ENCODE measurements around the gene COL23A1. TPM values are rescaled to one million over a fixed set of nuclear protein-coding genes. Genes with fewer than 3 reads are reported as not detected.

COL23A1 gene
- polyA plus RNA-seq, 1 donor (not counting 4 experiments of a cell fraction or from before 2014, with no cell fraction given) = not detected

DNA sequence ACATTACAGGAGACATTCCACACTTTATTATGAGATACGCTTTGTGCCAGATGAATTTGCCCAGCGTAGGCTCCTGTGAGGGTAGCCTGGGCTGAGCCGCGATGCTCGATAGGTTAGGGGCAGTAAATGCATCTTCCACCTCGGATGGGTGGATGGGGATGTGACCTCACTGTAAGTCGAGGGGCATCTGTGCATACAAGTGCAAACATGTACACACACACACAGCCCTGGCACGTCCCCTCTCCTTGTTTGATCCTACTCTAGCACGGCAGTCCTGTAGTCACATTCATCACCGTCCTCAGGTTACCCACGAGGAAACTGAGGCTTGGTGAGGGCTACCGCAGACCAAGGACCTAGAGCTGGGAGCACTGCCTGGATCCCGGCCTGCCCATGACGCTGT lies 166.8 kb downstream of the COL23A1 start:
- H4K20me1 ChIP-seq (ENCODE audit: control insufficient read depth, extremely low read depth, insufficient read depth, low read length) = no peaks in the 10 kb centered on the region
- dilution Hi-C loops (cut with MboI; ENCODE audit: extremely low pct_ligation_motif_present, low sequenced_read_pairs) = no loop called here
- no peaks in the 10 kb centered on the region for H3K9me3 ChIP-seq (ENCODE audit: control insufficient read depth, low read depth, low read length)
- DNase-seq (ENCODE audit: low read depth, low spot score) = no peak
- no peaks in the 10 kb centered on the region for H3K9me1 ChIP-seq (ENCODE audit: control insufficient read depth, extremely low read depth, insufficient read depth, low read length)
- H3K27me3 ChIP-seq (ENCODE audit: control insufficient read depth, extremely low read depth, insufficient read depth, low read length) = no peaks in the 10 kb centered on the region
- no peak for FAIRE-seq
- no peaks in the 10 kb centered on the region for H3K4me1 ChIP-seq (ENCODE audit: control insufficient read depth, extremely low read depth, insufficient read depth, low read length)
- no peak overlapping the region for H3K4me3 ChIP-seq (ENCODE audit: control insufficient read depth in 2 of 3, extremely low read depth in 1 of 3, insufficient read depth in 2 of 3, low read depth in 1 of 3, low read length in 3 of 3)
- no peak overlapping the region for H3K9ac ChIP-seq (ENCODE audit: control insufficient read depth, extremely low read depth, insufficient read depth, low read length)
- TF ChIP-seq EZH2 (IDR thresholded peaks at IDR 0.05; ENCODE audit: low read length) = no peak
- TF ChIP-seq, protein P1, sequence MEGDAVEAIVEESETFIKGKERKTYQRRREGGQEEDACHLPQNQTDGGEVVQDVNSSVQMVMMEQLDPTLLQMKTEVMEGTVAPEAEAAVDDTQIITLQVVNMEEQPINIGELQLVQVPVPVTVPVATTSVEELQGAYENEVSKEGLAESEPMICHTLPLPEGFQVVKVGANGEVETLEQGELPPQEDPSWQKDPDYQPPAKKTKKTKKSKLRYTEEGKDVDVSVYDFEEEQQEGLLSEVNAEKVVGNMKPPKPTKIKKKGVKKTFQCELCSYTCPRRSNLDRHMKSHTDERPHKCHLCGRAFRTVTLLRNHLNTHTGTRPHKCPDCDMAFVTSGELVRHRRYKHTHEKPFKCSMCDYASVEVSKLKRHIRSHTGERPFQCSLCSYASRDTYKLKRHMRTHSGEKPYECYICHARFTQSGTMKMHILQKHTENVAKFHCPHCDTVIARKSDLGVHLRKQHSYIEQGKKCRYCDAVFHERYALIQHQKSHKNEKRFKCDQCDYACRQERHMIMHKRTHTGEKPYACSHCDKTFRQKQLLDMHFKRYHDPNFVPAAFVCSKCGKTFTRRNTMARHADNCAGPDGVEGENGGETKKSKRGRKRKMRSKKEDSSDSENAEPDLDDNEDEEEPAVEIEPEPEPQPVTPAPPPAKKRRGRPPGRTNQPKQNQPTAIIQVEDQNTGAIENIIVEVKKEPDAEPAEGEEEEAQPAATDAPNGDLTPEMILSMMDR (optimal IDR thresholded peaks at IDR 0.05 in 1 of 3, IDR thresholded peaks at IDR 0.05 in 1 of 3, conservative IDR thresholded peaks at IDR 0.05 in 1 of 3; ENCODE audit: extremely low read depth in 1 of 3, insufficient read depth in 2 of 3, low read length in 3 of 3) = no peak
- H2AFZ ChIP-seq (ENCODE audit: control insufficient read depth, low read length) = no peak overlapping the region
- H3K27ac ChIP-seq (ENCODE audit: control insufficient read depth, insufficient read depth, low read length) = no peak overlapping the region
- no peak overlapping the region for H3K4me2 ChIP-seq (ENCODE audit: control insufficient read depth, extremely low read depth, insufficient read depth, low read depth, low read length)
- no peaks in the 10 kb centered on the region for H3K79me2 ChIP-seq (ENCODE audit: control insufficient read depth, insufficient read depth, low read length)
- H3K36me3 ChIP-seq (ENCODE audit: control insufficient read depth in 2 of 2, extremely low read depth in 1 of 2, insufficient read depth in 2 of 2, low read length in 2 of 2) = no peaks in the 10 kb centered on the region

DNA sequence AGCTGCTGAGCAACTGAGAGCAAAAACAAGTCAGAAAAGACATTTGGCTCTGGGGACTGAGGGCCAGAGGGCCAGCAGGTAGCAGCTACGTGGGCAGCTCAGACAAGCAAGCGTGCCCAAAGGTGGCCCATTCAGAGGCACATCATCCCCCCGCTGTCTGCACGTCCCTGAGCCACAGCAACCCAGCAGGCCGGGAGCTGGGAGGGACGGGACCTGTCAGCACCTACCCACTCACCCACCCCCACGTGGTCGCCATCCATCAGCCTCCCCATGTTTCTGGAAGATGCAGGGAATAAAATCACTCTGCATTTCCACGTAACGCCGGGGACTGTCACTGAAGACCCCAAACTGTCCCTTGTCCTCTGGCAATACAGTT lies 167.8 kb downstream of the COL23A1 start:
- DNase-seq (ENCODE audit: low read depth, low spot score) = no peak
- no peaks in the 10 kb centered on the region for H3K36me3 ChIP-seq (ENCODE audit: control insufficient read depth in 2 of 2, extremely low read depth in 1 of 2, insufficient read depth in 2 of 2, low read length in 2 of 2)
- no peaks in the 10 kb centered on the region for H3K4me1 ChIP-seq (ENCODE audit: control insufficient read depth, extremely low read depth, insufficient read depth, low read length)
- no peak overlapping the region for H3K4me3 ChIP-seq (ENCODE audit: control insufficient read depth in 2 of 3, extremely low read depth in 1 of 3, insufficient read depth in 2 of 3, low read depth in 1 of 3, low read length in 3 of 3)
- TF ChIP-seq EZH2 (IDR thresholded peaks at IDR 0.05; ENCODE audit: low read length) = no peak
- no peak overlapping the region for H3K27ac ChIP-seq (ENCODE audit: control insufficient read depth, insufficient read depth, low read length)
- H3K4me2 ChIP-seq (ENCODE audit: control insufficient read depth, extremely low read depth, insufficient read depth, low read depth, low read length) = no peak overlapping the region
- H4K20me1 ChIP-seq (ENCODE audit: control insufficient read depth, extremely low read depth, insufficient read depth, low read length) = no peaks in the 10 kb centered on the region
- H3K27me3 ChIP-seq (ENCODE audit: control insufficient read depth, extremely low read depth, insufficient read depth, low read length) = no peaks in the 10 kb centered on the region
- dilution Hi-C loops (cut with MboI; ENCODE audit: extremely low pct_ligation_motif_present, low sequenced_read_pairs) = no loop called here
- H3K79me2 ChIP-seq (ENCODE audit: control insufficient read depth, insufficient read depth, low read length) = no peaks in the 10 kb centered on the region
- FAIRE-seq = no peak
- no peak overlapping the region for H3K9ac ChIP-seq (ENCODE audit: control insufficient read depth, extremely low read depth, insufficient read depth, low read length)
- no peaks in the 10 kb centered on the region for H3K9me3 ChIP-seq (ENCODE audit: control insufficient read depth, low read depth, low read length)
- H2AFZ ChIP-seq (ENCODE audit: control insufficient read depth, low read length) = no peak overlapping the region
- H3K9me1 ChIP-seq (ENCODE audit: control insufficient read depth, extremely low read depth, insufficient read depth, low read length) = no peaks in the 10 kb centered on the region

DNA sequence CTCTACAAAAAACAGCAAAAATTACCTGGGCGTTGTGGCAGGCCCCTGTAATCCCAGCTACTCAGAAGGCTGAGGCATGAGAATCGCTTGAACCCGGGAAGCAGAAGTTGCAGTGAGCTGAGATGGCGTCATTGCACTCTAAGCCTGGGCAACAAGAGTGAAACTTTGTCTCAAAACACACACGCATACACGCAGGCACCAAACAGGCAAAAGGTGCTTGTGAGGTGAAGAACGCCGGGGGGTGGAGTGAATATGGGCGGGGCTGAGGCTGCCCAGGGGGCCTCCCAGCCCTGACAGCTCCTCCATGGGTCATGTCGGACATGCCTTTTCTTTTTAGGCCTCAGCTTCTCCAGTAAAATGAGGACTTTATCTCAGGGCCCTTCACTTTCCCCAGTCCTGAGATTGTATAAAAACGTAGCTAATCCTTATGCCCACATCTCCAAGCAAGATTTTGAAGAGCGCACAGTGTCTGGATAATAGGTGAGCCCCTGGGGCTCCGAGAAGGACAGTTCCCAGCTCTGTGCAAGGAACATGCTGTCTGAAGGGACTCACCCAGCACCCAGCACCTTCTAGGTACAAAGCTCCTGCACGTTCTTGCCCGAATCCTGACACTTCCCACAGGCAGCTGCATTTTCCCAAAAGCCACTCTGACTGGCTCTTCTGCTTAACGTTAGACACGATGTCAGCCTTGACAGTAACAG lies 168.3 kb downstream of the COL23A1 start:
- H4K20me1 ChIP-seq (ENCODE audit: control insufficient read depth, extremely low read depth, insufficient read depth, low read length) = no peaks in the 10 kb centered on the region
- no peaks in the 10 kb centered on the region for H3K4me1 ChIP-seq (ENCODE audit: control insufficient read depth, extremely low read depth, insufficient read depth, low read length)
- no peak overlapping the region for H3K9ac ChIP-seq (ENCODE audit: control insufficient read depth, extremely low read depth, insufficient read depth, low read length)
- H3K9me1 ChIP-seq (ENCODE audit: control insufficient read depth, extremely low read depth, insufficient read depth, low read length) = no peaks in the 10 kb centered on the region
- TF ChIP-seq EZH2 (IDR thresholded peaks at IDR 0.05; ENCODE audit: low read length) = no peak
- TF ChIP-seq, protein P1 (optimal IDR thresholded peaks at IDR 0.05 in 1 of 3, IDR thresholded peaks at IDR 0.05 in 1 of 3, conservative IDR thresholded peaks at IDR 0.05 in 1 of 3; ENCODE audit: extremely low read depth in 1 of 3, insufficient read depth in 2 of 3, low read length in 3 of 3) = no peak
- FAIRE-seq = no peak
- H3K4me3 ChIP-seq (ENCODE audit: control insufficient read depth in 2 of 3, extremely low read depth in 1 of 3, insufficient read depth in 2 of 3, low read depth in 1 of 3, low read length in 3 of 3) = no peak overlapping the region
- no peaks in the 10 kb centered on the region for H3K27me3 ChIP-seq (ENCODE audit: control insufficient read depth, extremely low read depth, insufficient read depth, low read length)
- H3K27ac ChIP-seq (ENCODE audit: control insufficient read depth, insufficient read depth, low read length) = no peak overlapping the region
- H3K4me2 ChIP-seq (ENCODE audit: control insufficient read depth, extremely low read depth, insufficient read depth, low read depth, low read length) = no peak overlapping the region
- H2AFZ ChIP-seq (ENCODE audit: control insufficient read depth, low read length) = no peak overlapping the region
- H3K36me3 ChIP-seq (ENCODE audit: control insufficient read depth in 2 of 2, extremely low read depth in 1 of 2, insufficient read depth in 2 of 2, low read length in 2 of 2) = no peaks in the 10 kb centered on the region
- H3K79me2 ChIP-seq (ENCODE audit: control insufficient read depth, insufficient read depth, low read length) = no peaks in the 10 kb centered on the region
- DNase-seq (ENCODE audit: low read depth, low spot score) = no peak
- no peaks in the 10 kb centered on the region for H3K9me3 ChIP-seq (ENCODE audit: control insufficient read depth, low read depth, low read length)
- dilution Hi-C loops (cut with MboI; ENCODE audit: extremely low pct_ligation_motif_present, low sequenced_read_pairs) = no loop called here
